HG02870 (cell line): ENCODE data around the gene SGIP1.
A peak's percentile ranks its signal among the peaks of the same experiment; 100 is the strongest.
"Not testable (repeated sequence)": the region's sequence is repeated elsewhere in the genome, so short reads cannot be mapped to it uniquely, and the experiment has no call there.

Experiments
- ATAC-seq: cut with Tn5 transposase; IDR thresholded peaks from one replicate; pipeline ENCODE4 v1.9.1; 2021; ENCODE audit warnings: mild to moderate bottlenecking, moderate library complexity; ENCODE audit not compliant: unreplicated experiment

The SGIP1 gene

DNA sequence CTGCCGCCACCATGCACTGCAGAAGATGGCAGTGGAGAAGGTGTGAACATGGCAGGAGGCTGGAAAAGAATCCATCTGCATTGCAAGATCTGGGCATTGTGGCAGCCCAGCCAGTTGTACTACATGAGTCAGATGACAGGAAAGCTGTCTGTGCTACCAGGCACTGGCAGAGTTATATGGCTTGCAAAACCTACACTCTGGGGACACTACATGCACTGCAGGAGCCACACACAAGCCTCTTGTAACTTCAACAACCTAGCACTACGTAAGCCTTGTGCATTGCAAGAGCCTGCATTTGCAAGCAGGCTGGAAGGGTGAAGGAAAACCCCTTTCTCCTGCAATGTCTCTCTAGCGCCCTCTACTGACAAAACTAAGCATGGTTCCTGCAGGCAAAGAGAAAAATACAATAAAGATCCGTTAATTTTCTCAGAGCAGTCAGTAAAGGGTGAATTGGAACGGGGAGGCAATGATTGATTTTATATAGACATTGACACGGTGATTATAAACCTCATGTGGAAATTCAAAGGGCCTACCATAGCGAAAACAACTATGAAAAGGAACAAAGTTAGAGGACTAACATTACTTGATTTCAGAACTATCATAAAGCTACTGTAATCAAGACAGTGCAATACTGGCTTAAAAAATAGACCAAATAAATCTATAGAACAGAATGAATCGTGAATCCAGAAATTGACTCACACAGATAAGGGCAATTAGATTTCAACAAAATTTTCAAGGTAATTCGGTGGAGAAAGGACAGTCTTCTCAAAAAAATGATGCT lies 192.1 kb downstream of the SGIP1 start:
- peak; percentile 81 for ATAC-seq

DNA sequence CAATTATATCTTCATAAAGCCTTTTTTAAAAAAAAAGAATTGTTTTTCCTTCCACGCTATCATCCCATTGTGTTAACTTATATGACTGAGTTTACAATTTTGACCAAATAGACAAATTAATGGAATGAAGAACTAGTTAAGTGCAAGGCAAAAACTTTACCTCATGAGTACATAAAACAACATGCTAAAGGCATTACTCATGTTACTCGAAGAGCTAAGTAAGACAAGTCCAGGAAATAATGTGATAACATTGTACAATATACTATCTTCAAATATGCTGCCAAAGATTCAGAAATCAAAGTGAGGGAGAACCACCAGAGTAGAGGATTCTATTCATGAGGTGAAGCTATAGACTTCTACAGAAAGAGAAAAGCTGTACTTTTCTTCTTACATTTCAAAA lies 194.1 kb downstream of the SGIP1 start:
- ATAC-seq, result no peak

DNA sequence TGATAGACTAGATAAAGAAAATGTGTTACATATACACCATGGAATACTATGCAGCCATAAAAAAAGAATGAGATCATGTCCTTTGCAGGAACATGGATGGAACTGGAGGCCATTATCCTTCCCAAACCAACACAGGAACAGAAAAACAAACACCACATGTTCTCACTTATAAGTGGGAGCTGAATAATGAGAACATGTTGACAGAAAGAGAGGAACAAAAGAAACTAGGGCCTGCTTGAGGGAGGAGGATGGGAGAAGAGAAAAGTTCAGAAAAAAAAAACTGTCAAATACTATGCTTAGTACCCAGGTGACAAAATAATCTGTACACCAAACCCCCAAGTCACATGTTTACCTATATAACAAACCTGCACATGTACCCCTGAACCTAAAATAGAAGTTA lies 194.8 kb downstream of the SGIP1 start:
- ATAC-seq, result not testable (repeated sequence)

DNA sequence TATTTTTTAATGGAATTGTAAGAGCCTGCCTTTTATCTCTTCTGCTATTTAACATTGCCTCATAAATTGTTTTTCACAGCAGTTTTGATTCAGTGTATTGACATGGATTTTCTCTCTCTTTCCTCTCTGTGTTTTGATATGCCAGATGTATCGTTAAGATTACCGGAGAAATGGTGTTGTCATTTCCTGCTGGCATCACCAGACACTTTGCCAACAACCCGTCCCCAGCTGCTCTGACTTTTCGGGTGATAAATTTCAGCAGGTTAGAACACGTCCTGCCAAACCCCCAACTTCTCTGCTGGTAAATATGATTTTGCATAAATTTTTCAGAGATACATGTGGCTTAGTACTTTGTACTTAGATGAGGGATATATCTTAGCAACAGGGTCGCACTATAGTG lies 195.2 kb downstream of the SGIP1 start:
- ATAC-seq, result no peak

DNA sequence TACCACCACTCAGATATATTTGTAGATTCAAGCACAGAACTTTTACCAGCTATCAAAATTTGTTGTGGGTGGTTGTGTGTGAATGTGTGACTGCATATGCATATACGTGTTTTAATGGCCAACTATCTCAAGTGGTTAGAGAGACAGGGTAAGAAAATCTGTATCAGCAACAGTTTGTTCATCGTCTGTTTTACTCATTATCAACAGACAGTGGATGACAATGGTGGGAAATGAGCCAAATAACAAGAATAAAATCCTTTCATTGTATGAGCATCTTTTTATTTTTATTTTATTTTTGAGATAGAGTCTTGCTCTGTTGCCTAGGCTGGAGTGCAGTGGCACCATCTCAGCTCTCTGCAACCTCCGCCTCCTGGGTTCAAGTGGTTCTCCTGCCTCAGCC lies 195.6 kb downstream of the SGIP1 start:
- no peak for ATAC-seq

DNA sequence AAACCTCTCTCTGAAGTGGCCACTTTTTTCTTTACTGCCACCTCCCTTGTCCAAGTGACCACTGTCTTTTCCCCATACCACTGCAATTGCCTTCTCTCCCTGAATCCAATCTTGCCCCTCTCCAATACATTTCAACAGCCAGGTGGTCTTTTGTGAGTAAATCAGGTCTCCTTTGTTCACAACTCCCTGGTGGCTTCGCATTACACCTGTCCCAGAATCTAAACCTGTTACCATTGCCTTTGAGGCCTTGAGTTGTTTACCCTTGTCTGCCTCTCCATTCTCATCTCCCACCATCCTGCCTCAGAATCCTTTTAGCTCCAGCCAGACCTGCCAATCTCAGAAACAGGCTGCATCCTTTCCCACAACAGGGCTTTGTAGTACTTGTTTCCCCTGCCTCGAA lies 196.5 kb downstream of the SGIP1 start:
- no peak for ATAC-seq

DNA sequence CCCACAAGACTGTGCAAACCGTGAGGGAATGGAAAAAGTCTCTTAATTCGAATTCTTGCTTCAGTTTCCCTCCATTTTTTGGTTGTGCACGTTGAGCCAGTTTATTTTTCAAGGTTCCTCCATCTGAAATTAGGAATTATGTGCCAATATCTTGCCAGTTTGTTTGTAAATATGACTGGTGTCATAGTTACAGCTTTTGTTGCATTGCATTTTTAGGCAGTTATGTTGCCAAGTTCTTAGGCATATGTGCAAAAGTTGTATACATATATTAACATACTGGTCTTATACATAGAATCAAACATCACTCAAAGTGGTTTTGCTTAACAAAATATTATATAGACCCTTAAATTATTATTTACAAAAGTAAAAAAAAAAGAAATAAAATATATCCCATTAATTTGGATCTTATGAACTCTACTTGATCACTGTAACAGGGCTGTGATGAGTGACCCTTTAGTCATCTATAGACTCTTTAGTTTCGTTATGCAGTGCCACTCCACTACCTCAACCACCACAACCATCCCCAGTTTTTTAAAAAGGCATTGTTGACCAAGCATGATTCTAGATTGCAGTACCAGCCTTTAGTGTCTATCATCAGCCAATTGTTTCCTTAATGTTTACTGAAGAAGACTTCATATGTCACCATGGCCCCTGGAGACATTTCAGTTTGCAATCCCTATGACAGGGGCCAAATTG lies 197.4 kb downstream of the SGIP1 start:
- peak; percentile 60 for ATAC-seq

DNA sequence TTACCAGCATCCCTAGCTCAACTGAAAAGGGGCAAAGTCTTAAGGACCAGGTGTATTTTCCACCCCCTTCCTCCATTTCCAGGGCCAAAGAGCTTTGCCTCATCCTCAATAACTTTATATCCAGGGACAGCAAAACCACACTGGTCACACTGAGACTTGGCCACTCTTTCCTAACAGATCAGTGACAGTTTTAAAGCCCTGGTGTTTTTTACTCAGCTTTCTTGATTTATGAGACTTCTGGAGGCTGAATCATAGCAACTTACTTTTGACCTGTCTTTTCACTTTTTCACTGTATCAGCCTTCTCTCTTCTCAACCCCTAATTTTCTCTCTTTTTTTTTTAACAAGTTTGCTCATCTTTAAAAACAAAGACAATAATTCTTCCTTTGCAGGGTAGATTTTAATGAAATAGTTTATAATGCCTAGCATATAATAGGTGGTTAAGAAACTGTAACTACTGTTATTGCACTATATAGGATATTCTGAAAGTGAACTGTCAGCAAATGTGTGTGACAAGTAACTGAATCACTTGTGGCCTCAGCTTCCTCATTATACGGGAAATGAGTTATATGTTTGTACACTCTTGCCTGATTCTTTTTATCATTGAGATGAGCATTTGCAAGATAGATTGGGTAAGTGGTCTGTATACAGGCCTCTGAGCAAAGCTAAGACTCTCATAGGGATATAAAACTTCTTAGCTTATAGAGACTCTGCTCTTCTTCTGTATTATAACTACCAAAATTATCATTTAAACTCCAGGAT lies 198.6 kb downstream of the SGIP1 start:
- no peak for ATAC-seq

DNA sequence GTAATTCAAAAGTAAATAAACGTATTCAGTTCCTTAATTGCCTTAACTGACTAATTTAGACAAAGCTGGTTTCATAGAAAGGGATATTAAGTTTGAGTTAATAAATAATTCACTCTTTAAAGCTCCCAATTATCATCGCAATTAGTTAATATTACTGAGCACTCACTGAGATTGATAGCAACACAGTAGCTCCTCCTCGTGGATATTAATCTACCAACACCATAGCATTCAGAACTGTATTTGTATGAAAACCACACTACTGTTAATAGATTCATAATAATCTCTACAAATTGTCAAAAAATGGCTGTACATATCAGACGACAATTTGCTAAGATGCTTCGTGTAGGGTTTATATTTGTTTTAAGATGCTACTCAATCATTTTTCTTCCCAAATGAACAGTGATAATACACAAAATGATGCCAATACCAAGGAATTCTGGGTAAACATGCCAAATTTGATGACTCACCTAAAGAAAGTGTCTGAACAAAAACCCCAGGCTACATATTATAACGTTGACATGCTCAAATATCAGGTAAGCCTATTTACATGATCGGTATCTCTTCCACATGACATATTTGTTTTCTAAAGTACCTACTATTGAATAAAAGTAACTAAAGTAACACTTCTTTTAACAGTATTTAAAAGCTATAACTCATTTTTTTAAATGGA lies 199.5 kb downstream of the SGIP1 start:
- ATAC-seq, result no peak

DNA sequence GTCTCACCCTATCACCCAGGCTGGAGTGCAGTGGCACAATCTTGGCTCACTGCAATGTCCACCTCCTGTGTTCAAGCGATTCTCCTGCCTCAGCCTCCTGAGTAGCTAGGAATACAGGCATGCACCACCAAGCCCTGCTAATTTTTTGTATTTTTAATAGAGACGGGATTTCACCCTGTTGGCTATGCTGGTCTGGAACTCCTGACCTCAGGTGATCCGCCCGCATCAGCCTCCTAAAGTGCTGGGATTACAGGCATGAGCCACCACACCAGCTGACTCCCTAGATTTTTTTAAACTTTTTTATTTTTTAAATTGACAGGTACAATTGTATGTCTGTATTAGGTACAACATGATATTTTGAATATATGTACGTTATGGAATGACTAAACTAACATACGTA lies 200.6 kb downstream of the SGIP1 start:
- ATAC-seq, result not testable (repeated sequence)

DNA sequence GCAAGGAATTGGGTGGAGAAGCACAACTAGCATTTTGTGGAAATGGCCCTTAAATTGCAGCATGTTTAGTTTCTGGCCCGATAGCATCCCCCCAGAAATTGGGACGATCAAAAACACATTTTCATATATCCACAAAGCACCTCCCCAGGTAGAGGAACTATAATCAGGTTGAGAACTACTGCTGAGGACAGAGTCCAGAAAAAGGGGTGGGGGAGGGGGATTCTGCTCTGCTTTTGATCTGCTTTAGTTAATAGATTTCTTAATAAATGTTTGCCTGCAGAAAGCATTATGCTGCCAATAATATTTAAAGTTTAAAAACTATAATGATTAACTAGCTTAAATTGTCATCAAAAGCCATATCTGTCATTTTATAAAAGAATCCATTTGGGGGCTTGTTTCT lies 203.9 kb downstream of the SGIP1 start:
- no peak for ATAC-seq

DNA sequence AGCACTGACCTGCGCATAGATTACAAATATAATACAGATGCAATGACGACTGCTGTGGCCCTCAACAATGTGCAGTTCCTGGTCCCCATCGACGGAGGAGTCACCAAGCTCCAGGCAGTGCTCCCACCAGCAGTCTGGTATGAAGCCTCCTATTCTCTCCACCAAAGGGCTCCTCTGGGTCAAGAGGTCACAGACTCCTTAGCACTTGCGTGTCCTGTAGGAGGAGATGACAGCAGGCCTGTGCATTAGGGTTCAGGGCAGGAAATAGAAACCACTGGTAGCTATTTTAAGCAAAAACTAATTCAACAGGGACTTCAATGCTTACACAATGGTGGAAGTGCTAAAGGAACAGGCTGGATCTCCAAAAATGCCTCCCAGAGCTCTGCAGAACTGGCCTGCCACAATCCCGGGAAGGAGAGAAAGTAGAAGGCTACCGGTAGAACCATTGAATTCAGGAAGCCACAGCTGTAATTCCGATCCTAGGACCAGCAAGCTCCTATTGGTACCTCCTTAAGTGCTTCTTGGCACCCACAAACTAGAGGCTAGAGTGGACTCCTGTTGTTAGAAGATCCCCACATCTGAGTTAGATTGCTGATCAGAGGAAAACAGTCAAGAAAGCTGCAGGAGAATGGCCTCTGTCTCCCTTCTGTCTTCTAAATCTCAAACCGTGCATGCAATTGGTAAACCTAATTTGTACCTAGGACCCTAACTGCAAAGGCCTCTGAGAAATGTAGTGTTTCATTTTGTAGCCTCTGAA lies 205.6 kb downstream of the SGIP1 start:
- ATAC-seq, result peak; percentile 58

DNA sequence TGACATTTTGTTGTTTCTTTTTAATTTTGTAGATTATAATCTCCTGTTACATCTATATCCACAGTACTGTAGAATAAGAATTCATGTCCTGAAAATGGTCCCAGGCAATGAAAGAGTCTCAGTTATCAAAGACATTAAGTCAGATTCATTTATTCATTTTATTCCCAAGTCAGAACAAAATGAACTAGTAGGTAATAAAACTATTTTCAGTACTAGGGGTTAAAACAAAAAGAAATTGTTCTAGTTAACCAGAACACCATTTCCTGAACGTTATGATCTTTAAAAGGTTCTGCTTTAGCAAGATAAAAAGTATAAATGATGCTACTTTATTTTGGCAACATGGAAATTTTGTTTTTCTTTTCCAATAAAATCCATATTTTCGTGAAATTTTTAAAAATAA lies 211.5 kb downstream of the SGIP1 start:
- ATAC-seq, result no peak

DNA sequence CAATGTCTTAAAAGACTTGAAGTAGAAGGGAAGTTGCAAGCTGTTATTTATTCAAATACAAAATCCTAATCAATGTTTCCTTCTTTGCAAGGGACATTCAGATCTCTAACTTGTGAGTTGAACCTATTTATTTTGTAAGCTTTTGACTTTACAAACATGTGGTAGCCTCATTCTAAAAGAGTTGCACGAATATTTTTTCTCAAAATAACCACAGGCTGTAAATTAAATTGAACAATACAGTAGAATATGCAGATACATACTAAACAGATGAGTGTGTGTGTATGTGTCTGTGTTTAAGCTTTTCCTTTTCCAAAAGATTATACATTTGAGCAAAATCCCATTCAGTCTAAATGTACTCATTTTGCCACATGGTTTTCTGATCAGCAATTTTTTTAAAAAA lies 213.5 kb downstream of the SGIP1 start:
- ATAC-seq, result no peak

DNA sequence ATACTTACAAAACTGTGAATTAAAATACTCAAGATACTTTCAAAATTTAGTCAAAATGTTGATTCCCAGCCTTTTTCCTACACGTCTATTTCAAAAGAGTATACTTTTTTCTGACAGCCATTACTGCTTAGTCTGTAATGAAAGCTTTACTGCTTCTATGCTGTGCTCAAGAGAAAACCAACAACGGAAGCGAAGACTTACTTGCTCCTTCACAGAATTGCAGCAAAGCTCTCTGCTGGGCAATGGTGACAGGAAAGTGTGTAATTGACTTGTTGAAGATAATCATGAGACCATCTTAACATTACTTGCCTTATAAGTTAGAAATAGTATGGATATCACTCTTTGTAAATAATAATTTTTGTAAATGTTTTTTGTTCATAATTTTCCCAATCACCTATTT lies 216.6 kb downstream of the SGIP1 start:
- no peak for ATAC-seq

DNA sequence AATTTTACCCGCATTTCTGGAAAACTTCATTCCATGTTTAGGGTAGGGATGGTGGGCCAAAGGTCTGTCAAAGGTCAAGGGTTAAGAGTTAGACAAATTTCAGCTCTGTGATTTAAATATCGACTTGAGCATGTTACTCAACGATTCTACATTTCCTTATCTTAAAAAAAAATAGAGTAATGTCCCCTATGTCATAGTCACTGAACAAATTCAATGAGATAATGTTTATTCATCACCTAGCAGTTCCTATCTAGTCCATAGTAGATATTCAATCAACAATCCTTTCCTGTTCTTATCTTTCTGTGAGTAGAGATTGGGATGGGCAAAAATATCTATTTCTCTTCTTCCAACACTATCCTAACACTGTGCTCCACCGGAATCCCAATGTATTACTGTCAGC lies 217.2 kb downstream of the SGIP1 start:
- ATAC-seq, result no peak

DNA sequence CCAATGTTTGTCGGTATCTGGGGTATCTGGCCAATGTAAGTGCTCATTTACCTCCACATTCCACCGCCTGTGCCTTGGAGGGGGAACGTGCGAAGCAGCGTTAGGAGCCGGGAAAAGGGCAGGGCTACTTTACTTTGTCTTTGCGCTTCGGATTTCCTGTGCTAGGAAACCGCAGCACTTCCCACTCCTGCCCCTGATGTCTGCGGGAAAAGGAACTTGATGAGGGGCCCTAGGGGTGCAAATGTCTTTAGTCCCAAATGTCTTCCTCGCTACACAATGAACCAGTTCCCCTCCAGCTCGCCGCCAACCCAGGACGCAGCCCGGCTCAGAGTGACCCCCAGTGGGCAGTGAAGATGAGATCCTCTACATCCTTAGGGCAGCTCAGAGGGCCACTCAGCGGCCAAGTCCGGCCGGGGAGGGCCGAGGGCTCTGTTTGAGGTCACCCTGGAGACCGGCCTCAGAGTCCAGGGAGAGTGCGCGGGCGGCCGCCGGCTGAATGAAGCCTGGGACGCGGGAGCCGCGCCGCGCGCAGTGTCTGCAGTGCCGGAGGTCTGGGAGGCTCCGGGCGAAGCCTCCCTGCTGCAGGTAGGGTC lies 218.1 kb downstream of the SGIP1 start, which contains the start of gene DYNLT5:
TSS of gene DYNLT5 (plus strand) at position 460 of the 593 bp plus-strand sequence. CDS start 2,200 bp downstream, outside the sequence.
- ATAC-seq, result no peak

DNA sequence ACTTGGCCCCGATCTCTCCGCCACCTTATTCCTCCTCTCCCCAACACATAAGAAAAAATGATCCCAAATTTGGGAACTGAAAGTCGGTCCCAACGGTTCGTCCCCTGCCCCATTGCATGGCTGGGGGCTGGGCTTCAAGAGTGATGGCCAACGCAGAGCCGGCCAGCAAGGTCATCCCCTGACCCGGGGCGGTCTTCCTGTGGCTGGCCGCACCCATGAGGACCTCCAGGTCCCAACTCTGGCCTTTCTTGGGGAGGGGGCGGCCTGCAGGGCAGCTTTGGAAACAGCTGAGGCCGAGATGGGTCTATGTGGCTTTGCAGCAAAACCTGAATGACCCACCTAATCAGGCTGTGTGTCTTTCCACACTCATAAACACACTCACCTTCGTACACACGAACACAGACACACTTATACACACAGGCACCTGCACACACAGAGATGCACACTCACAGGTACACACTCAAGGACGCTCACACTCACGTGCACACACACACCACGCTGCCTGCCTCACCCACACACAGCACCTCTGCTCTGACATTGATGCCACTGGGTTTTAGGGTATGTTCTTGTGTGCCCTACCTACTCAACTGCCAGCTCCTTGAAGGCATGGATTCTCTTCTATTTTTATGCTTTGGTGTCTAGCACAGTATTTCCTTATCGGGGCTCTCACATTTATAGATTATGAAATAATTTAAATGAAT lies 218.9 kb downstream of the SGIP1 start:
- no peak for ATAC-seq

DNA sequence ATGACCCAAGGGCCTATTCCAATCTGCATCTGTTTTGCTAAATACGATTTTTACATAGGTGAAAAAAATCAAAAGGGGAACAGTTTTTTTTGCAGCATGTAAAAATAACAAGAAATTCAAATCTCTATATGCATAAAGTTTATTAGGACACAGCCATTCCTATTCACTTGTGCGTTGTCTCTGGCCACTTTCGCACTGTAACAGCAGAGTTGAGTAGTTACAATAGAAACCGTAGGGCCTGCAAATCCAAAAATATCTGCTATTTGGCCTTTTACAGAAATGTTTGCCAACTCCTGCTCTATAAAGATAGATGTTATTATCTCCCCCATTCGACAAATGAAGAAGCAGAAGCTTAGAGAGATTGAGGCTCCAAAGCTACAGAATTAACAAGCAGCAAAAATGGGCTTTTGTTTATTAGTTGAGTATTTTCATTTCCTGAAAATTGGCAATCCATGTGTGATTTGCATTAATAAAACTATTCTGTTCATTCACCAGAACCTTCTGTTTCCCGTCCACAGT lies 223.8 kb downstream of the SGIP1 start:
- no peak for ATAC-seq
